ELR (cell line): ENCODE measurements around the gene KDM2B.

Source experiments
- DNase-seq: peaks from one replicate; pipeline ENCODE4 v3.0.0-alpha.2; 2015; ENCODE audit warnings: low read depth

The KDM2B gene

GRCh38 chr12:121461048-121461447 is 119.8 kb downstream of the KDM2B start:
- DNase-seq: no peak

GRCh38 chr12:121456551-121456950 is 124.3 kb downstream of the KDM2B start:
- no peak for DNase-seq

- DNase-seq: no peak
Observed at GRCh38 chr12:121455766-121456420, 124.9 kb downstream of the KDM2B start.

- DNase-seq: no peak
Observed at GRCh38 chr12:121454921-121455320, 125.9 kb downstream of the KDM2B start.

GRCh38 chr12:121453629-121454028 is 127.2 kb downstream of the KDM2B start:
- DNase-seq: no peak

GRCh38 chr12:121452985-121453360 is 127.8 kb downstream of the KDM2B start:
- no peak for DNase-seq

- DNase-seq: no peak
Observed at GRCh38 chr12:121452340-121452984, 128.4 kb downstream of the KDM2B start.

GRCh38 chr12:121451961-121452339 is 128.9 kb downstream of the KDM2B start:
- no peak for DNase-seq

- DNase-seq: no peak
Observed at GRCh38 chr12:121448771-121449315, 132.0 kb downstream of the KDM2B start.

GRCh38 chr12:121446750-121447149 is 134.1 kb downstream of the KDM2B start:
- DNase-seq: no peak

- DNase-seq: no peak
Observed at GRCh38 chr12:121444842-121445202, 136.0 kb downstream of the KDM2B start.

- no peak for DNase-seq
Observed at GRCh38 chr12:121443911-121444841, 136.6 kb downstream of the KDM2B start.

GRCh38 chr12:121443193-121443870 is 137.5 kb downstream of the KDM2B start:
- DNase-seq: peak; percentile 82

GRCh38 chr12:121442028-121442948 is 138.5 kb downstream of the KDM2B start:
- no peak for DNase-seq

- peak; percentile 23 for DNase-seq
Observed at GRCh38 chr12:121441555-121441954, 139.3 kb downstream of the KDM2B start.

GRCh38 chr12:121440768-121441167 is 140.1 kb downstream of the KDM2B start:
- DNase-seq: no peak

- DNase-seq: no peak
Observed at GRCh38 chr12:121439715-121440114, 141.1 kb downstream of the KDM2B start.

GRCh38 chr12:121438905-121439304 is 141.9 kb downstream of the KDM2B start:
- no peak for DNase-seq

- no peak for DNase-seq
Observed at GRCh38 chr12:121436706-121437105, 144.1 kb downstream of the KDM2B start.

GRCh38 chr12:121432740-121433480 is 147.9 kb downstream of the KDM2B start:
- no peak for DNase-seq
